SK-N-SH (cell line): ENCODE data around the gene ERAP2. TPM values are rescaled to one million over a fixed set of nuclear protein-coding genes. Genes with fewer than 3 reads are reported as not detected.

Source experiments
- CTCF ChIA-PET: fragments of 300-600, 350-600 bp; formaldehyde crosslinking; extraction: SDS; loops from one replicate; lab custom pipeline; 2021; lab: Yijun Ruan, JAX
- POLR2A ChIA-PET: fragments of 350-600 bp; sonication (Branson Sonifier 250); formaldehyde crosslinking; extraction: SDS; loops from one replicate; lab custom pipeline; 2020; ENCODE audit warnings: antibody characterized with exemption, inconsistent platforms; lab: Yijun Ruan, JAX
- DNase-seq: peaks from one replicate; pipeline ENCODE4 v3.0.0; 2012
- H2AFZ ChIP-seq: fragments of 200-600 bp; sonication (generic); 2 replicates; pipeline ENCODE4 v1.8.1; 2016; ENCODE audit warnings: antibody characterized with exemption, mild to moderate bottlenecking, low read depth
- H3F3A ChIP-seq: fragments of 200-600 bp; sonication (generic); replicated peaks from 2 replicates; pipeline ENCODE3; 2016; ENCODE audit warnings: antibody characterized with exemption, mild to moderate bottlenecking; ENCODE audit not compliant: insufficient read depth
- H3K27ac ChIP-seq, 2 experiments: fragments of 200-500 bp in 1 of 2; fragments of 200-600 bp in 1 of 2; sonication (Bioruptor generic) in 1 of 2; sonication (generic), shearing (Covaris generic) in 1 of 2; 2 replicates each; pipeline versions ENCODE4 v1.5.1 to v1.6.1; 2014 to 2016; ENCODE audit warnings: low read depth in 2 of 2, inconsistent platforms in 1 of 2, low read length in 1 of 2, mild to moderate bottlenecking in 1 of 2, mixed read lengths in 1 of 2
- H3K27me3 ChIP-seq: fragments of 200-600 bp; sonication (generic), shearing (Covaris generic); 2 replicates; pipeline ENCODE4 v1.6.1; 2016; ENCODE audit warnings: mixed run types; ENCODE audit not compliant: insufficient read depth
- H3K36me3 ChIP-seq, 2 experiments: fragments of 200-500 bp in 1 of 2; fragments of 200-600 bp in 1 of 2; sonication (Bioruptor generic) in 1 of 2; sonication (generic) in 1 of 2; replicated peaks in 1 of 2; 2 replicates each; pipeline versions ENCODE3 to v1.5.1; 2014 to 2016; ENCODE audit warnings: low read length in 1 of 2, mild to moderate bottlenecking in 1 of 2; ENCODE audit not compliant: insufficient read depth in 2 of 2, control insufficient read depth in 1 of 2
- H3K4me1 ChIP-seq, 2 experiments: fragments of 200-500 bp in 1 of 2; fragments of 200-600 bp in 1 of 2; sonication (Bioruptor generic) in 1 of 2; sonication (generic), shearing (Covaris generic) in 1 of 2; 2 replicates each; pipeline versions ENCODE4 v1.5.1 to v1.6.1; 2014 to 2016; ENCODE audit warnings: low read depth in 1 of 2, low read length in 1 of 2, mixed run types in 1 of 2; ENCODE audit not compliant: insufficient read depth in 2 of 2, control insufficient read depth in 1 of 2
- H3K4me2 ChIP-seq: fragments of 200-600 bp; sonication (generic), shearing (Covaris generic); 2 replicates; pipeline ENCODE4 v1.6.1; 2017; ENCODE audit warnings: mixed run types
- H3K4me3 ChIP-seq, 2 experiments: fragments of 200-500 bp in 1 of 2; fragments of 200-600 bp in 1 of 2; sonication (Bioruptor generic) in 1 of 2; sonication (generic), shearing (Covaris generic) in 1 of 2; 2 replicates each; pipeline versions ENCODE4 v1.5.1 to v1.8.1; 2014 to 2016; ENCODE audit warnings: low read depth in 2 of 2, inconsistent platforms in 1 of 2, low read length in 1 of 2, mild to moderate bottlenecking in 1 of 2, mixed read lengths in 1 of 2, moderate library complexity in 1 of 2
- H3K79me2 ChIP-seq: fragments of 200-600 bp; sonication (generic); 2 replicates; pipeline ENCODE4 v1.8.1; 2017; ENCODE audit warnings: mild to moderate bottlenecking; ENCODE audit not compliant: insufficient read depth
- H3K9ac ChIP-seq: fragments of 200-600 bp; sonication (generic); 2 replicates; pipeline ENCODE4 v1.6.1; 2017; ENCODE audit warnings: mixed run types
- H3K9me2 ChIP-seq: fragments of 200-600 bp; sonication (generic); 2 replicates; pipeline ENCODE4 v1.6.1; 2017; ENCODE audit warnings: mixed run types
- H3K9me3 ChIP-seq: fragments of 200-600 bp; sonication (generic); 2 replicates; pipeline ENCODE4 v1.6.1; 2017; ENCODE audit warnings: mixed run types, mild to moderate bottlenecking, moderate library complexity
- H4K20me1 ChIP-seq: fragments of 200-600 bp; sonication (generic); 2 replicates; pipeline ENCODE4 v1.6.1; 2017; ENCODE audit warnings: mild to moderate bottlenecking, mixed run types; ENCODE audit not compliant: insufficient read depth
- ELF1 ChIP-seq: IDR thresholded peaks from 2 replicates; pipeline ENCODE4 v1.4.0; 2012
- EP300 ChIP-seq, 2 experiments: IDR thresholded peaks; 2 replicates each; pipeline versions ENCODE4 v1.4.0 to v1.6.1; 2012; ENCODE audit warnings: borderline replicate concordance in 1 of 2, low read depth in 1 of 2, low read length in 1 of 2
- EZH2phosphoT487 ChIP-seq: fragments of 200-600 bp; sonication (generic); IDR thresholded peaks from 2 replicates; pipeline ENCODE4 v1.6.1; 2017; ENCODE audit warnings: low read depth, mixed run types, mild to moderate bottlenecking, antibody characterized with exemption, moderate library complexity, borderline replicate concordance
- FOSL2 ChIP-seq: IDR thresholded peaks from 2 replicates; pipeline ENCODE4 v1.4.0; 2012; ENCODE audit warnings: low read depth, mild to moderate bottlenecking, moderate library complexity, borderline replicate concordance
- FOXM1 ChIP-seq: IDR thresholded peaks from 2 replicates; pipeline ENCODE4 v1.4.0; 2012; ENCODE audit warnings: low read depth, mild to moderate bottlenecking
- IRF3 ChIP-seq: fragments of 150-350 bp; IDR thresholded peaks from 2 replicates; pipeline ENCODE4 v1.6.1; 2016; ENCODE audit warnings: mild to moderate bottlenecking, low read depth, low read length
- JUND ChIP-seq: IDR thresholded peaks from 2 replicates; pipeline ENCODE4 v1.4.0; 2012
- MEF2A ChIP-seq: IDR thresholded peaks from 2 replicates; pipeline ENCODE4 v1.4.0; 2012; ENCODE audit warnings: low read depth, borderline replicate concordance
- NRF1 ChIP-seq: IDR thresholded peaks from 2 replicates; pipeline ENCODE4 v1.6.1; 2012; ENCODE audit warnings: low read depth, mild to moderate bottlenecking, low read length
- RFX5 ChIP-seq: IDR thresholded peaks from 2 replicates; pipeline ENCODE4 v1.6.1; 2012; ENCODE audit warnings: mild to moderate bottlenecking, improper control_type of control experiment, low read length
- SIN3A ChIP-seq: IDR thresholded peaks from 2 replicates; pipeline ENCODE4 v1.6.1; 2012; ENCODE audit warnings: low read depth, mild to moderate bottlenecking, low read length, moderate library complexity, borderline replicate concordance
- SMC3 ChIP-seq: IDR thresholded peaks from 2 replicates; pipeline ENCODE4 v1.6.1; 2012; ENCODE audit warnings: low read depth, low read length, improper control_type of control experiment
- USF2 ChIP-seq: fragments of 150-350 bp; IDR thresholded peaks from 2 replicates; pipeline ENCODE4 v1.6.1; 2017; ENCODE audit warnings: antibody characterized with exemption, low read length, low read depth, borderline replicate concordance
- ZBTB33 ChIP-seq: IDR thresholded peaks from 2 replicates; pipeline ENCODE4 v1.4.0; 2012; ENCODE audit warnings: low read depth, borderline replicate concordance
- whole genome bisulfite sequencing: methylation state at CpG from one replicate; pipeline ENCODE4 v1.1.6; 2017; ENCODE audit warnings: low lambda C conversion rate; 5-methylcytosine and 5-hydroxymethylcytosine counted together
- polyA plus RNA-seq, 3 experiments: library from polyadenylated mRNA; depleted of rRNA; stranded (reverse); fragments of >200 nt; gene quantifications; 2 replicates each; pipeline ENCODE4 v1.2.3, GENCODE V29; 2012

The ERAP2 gene
- polyA plus RNA-seq, 1 of the 3 experiments (the other 2 are of a cell fraction): 13.2 TPM

GRCh38 chr5:96880444-96881164, 4.3 kb downstream of the ERAP2 start:
- no peaks in the 10 kb centered on the region for H4K20me1 ChIP-seq
- POLR2A ChIA-PET: no interaction called here
- H3K4me1 ChIP-seq: no peaks in the 10 kb centered on the region; a peak in 2 of 4 replicates
- H3K4me2 ChIP-seq: no peak overlapping the region
- no peaks in the 10 kb centered on the region for H3K9me3 ChIP-seq
- TF ChIP-seq JUND: 0 out of 2 replicates have a peak, but pooled peaks have one; percentile 16
- TF ChIP-seq RFX5: no peak
- TF ChIP-seq, all 33 proteins: peak for 1
- no peak for DNase-seq
- Histone ChIP-seq H2AFZ (0 out of 2 replicates have a peak overlapping the region, but pooled peaks have one; percentile 24), H3K27ac (peak overlapping the region in 1 of 2 experiments; percentile 70; a peak in 2 of 4 replicates), H3K9me2 (no peaks in the 10 kb centered on the region), H3K79me2 (no peaks in the 10 kb centered on the region), H3K9ac (peak overlapping the region; percentile 25; the same call in 1 of the 2 replicates), H3K4me3 (no peak overlapping the region), H3F3A (peaks cover 33% of the 10 kb centered on the region), H3K36me3 (no peaks in the 10 kb centered on the region), H3K27me3 (no peaks in the 10 kb centered on the region)
- WGBS: 81% methylated on average over 4 of the region's 4 CpGs
- CTCF ChIA-PET: no interaction called here

GRCh38 chr5:96881511-96882115, 5.3 kb downstream of the ERAP2 start:
- Histone ChIP-seq H3K4me2 (no peak overlapping the region; the same call in 1 of the 2 replicates), H3K9me3 (no peaks in the 10 kb centered on the region), H3K9ac (no peak overlapping the region), H3K27me3 (no peaks in the 10 kb centered on the region), H3K4me3 (no peak overlapping the region), H3F3A (peaks cover 33% of the 10 kb centered on the region), H3K79me2 (no peaks in the 10 kb centered on the region), H3K36me3 (no peaks in the 10 kb centered on the region), H3K27ac (peak overlapping the region in 1 of 2 experiments; percentile 70; a peak in 2 of 4 replicates), H3K9me2 (no peaks in the 10 kb centered on the region), H4K20me1 (no peaks in the 10 kb centered on the region), H2AFZ (peak overlapping the region; percentile 50; the same call in 1 of the 2 replicates), H3K4me1 (no peaks in the 10 kb centered on the region; a peak in 1 of 4 replicates)
- TF ChIP-seq MEF2A: no peak
- TF ChIP-seq FOSL2: peak; percentile 48; the same call in 1 of the 2 replicates
- ChIA-PET POLR2A (no interaction called here), CTCF (no interaction called here)
- 65% methylated on average over 2 of the region's 2 CpGs for WGBS
- DNase-seq: no peak

GRCh38 chr5:96883871-96884270, 7.6 kb downstream of the ERAP2 start:
- Histone ChIP-seq H3F3A (peaks cover 33% of the 10 kb centered on the region), H2AFZ (no peak overlapping the region), H3K9me3 (no peaks in the 10 kb centered on the region), H3K4me1 (no peaks in the 10 kb centered on the region; a peak in 1 of 4 replicates), H3K4me3 (no peak overlapping the region), H4K20me1 (no peaks in the 10 kb centered on the region), H3K27me3 (no peaks in the 10 kb centered on the region), H3K4me2 (no peak overlapping the region), H3K9ac (no peak overlapping the region), H3K27ac (no peak overlapping the region), H3K9me2 (no peaks in the 10 kb centered on the region), H3K79me2 (no peaks in the 10 kb centered on the region), H3K36me3 (no peaks in the 10 kb centered on the region)
- DNase-seq: no peak
- CTCF ChIA-PET: interaction anchor here (1.3 to 1.7 kb wide), 2 partner anchors 10 to 15 kb away, joined by 4 read pairs; no protein-coding TSS in a partner anchor
- whole genome bisulfite sequencing: 77% methylated on average over 3 of the region's 3 CpGs
- no peak for TF ChIP-seq SIN3A
- TF ChIP-seq IRF3: no peak
- no peak for TF ChIP-seq SMC3
- no peak for TF ChIP-seq EZH2phosphoT487
- TF ChIP-seq EP300 (IDR thresholded peaks at IDR 0.05; ENCODE audit: borderline replicate concordance in 1 of 2, low read depth in 1 of 2, low read length in 1 of 2): no peak
- TF ChIP-seq JUND: no peak
- TF ChIP-seq FOXM1: no peak
- no peak for TF ChIP-seq ELF1
- TF ChIP-seq USF2: no peak
- TF ChIP-seq NRF1: no peak
- TF ChIP-seq RFX5: no peak
- TF ChIP-seq ZBTB33: no peak
- POLR2A ChIA-PET: no interaction called here
